Activated CD4-positive, alpha-beta T cell treated with anti-CD3 and anti-CD28 coated beads, Interleukin-2, amount 10 ng/mL, durations not matched to agents 7 days and 5 days (primary cell): ENCODE results near the gene ABI3BP. TPM values are rescaled to one million over a fixed set of nuclear protein-coding genes. Genes with fewer than 3 reads are reported as not detected.
A peak's percentile ranks its signal among the peaks of the same experiment; 100 is the strongest.

Source experiments
- CTCF ChIA-PET: fragments of 350-600 bp; sonication (Branson Sonifier 250); formaldehyde crosslinking; loops from one replicate; lab custom pipeline; 2021; ENCODE audit warnings: antibody characterized with exemption; lab: Charles Lee
- POLR2A ChIA-PET: fragments of 350-600 bp; sonication (Branson Sonifier 250); formaldehyde crosslinking; loops from one replicate; lab custom pipeline; 2021; ENCODE audit warnings: antibody characterized with exemption; lab: Charles Lee
- DNase-seq: peaks from one replicate; pipeline ENCODE4 v3.0.0-alpha.2; 2020
- H3K27ac Mint-ChIP-seq: one replicate; pipeline ENCODE4 v1.8.0; 2021; ENCODE audit warnings: mild to moderate bottlenecking, moderate library complexity, mixed read lengths
- H3K27me3 Mint-ChIP-seq: one replicate; pipeline ENCODE4 v1.8.0; 2021; ENCODE audit warnings: mixed read lengths
- H3K36me3 Mint-ChIP-seq: one replicate; pipeline ENCODE4 v1.8.0; 2021; ENCODE audit warnings: low read depth, mixed read lengths
- H3K4me1 Mint-ChIP-seq: one replicate; pipeline ENCODE4 v1.8.0; 2021; ENCODE audit warnings: mixed read lengths
- H3K4me3 Mint-ChIP-seq: one replicate; pipeline ENCODE4 v1.8.0; 2021; ENCODE audit warnings: mild to moderate bottlenecking, moderate library complexity, mixed read lengths
- H3K9me3 Mint-ChIP-seq: one replicate; pipeline ENCODE4 v1.8.0; 2021; ENCODE audit warnings: mixed read lengths
- total RNA-seq, 2 experiments: library from RNA; stranded (reverse); gene quantifications; one replicate each; pipeline ENCODE4 v1.2.3, GENCODE V29; 2021

The ABI3BP gene
- total RNA-seq, 2 experiments from 2014 or later = not detected

DNA sequence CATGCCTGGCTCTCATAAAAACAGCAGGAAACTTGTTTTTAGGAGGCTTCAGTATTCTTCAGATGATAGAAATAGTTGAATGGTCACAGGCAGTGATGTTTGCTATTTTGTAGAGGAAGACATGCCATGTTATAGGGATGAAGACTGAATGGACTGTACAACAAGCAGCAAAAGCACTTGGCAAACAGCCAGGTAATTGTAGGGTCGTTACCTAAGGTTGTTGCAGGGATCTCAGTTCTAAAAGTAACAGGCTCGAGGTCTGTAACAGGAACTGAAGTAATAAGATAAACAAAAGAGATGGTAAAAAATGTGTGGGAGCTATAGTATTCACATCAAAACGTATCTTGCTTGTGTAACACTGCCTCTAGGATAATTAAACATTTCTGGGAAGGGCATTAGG, 167.6 kb downstream of the ABI3BP start:
- Mint-ChIP-seq H3K27ac (no peak overlapping the region), H3K4me1 (no peaks in the 10 kb centered on the region), H3K4me3 (no peak overlapping the region), H3K27me3 (peaks cover 21% of the 10 kb centered on the region), H3K36me3 (no peaks in the 10 kb centered on the region), H3K9me3 (no peaks in the 10 kb centered on the region)
- ChIA-PET CTCF (no interaction called here), POLR2A (no interaction called here)
- DNase-seq = no peak

- ChIA-PET POLR2A (no interaction called here), CTCF (no interaction called here)
- no peak for DNase-seq
- peaks cover 32% of the 10 kb centered on the region for H3K27me3 Mint-ChIP-seq
- H3K27ac Mint-ChIP-seq = no peak overlapping the region
- H3K9me3 Mint-ChIP-seq = no peaks in the 10 kb centered on the region
- no peaks in the 10 kb centered on the region for H3K36me3 Mint-ChIP-seq
- no peaks in the 10 kb centered on the region for H3K4me1 Mint-ChIP-seq
- H3K4me3 Mint-ChIP-seq = no peak overlapping the region
Observed at GRCh38 chr3:100815583-100815982, 177.6 kb downstream of the ABI3BP start.

- H3K27ac Mint-ChIP-seq = no peak overlapping the region
- no peak overlapping the region for H3K4me3 Mint-ChIP-seq
- no peaks in the 10 kb centered on the region for H3K36me3 Mint-ChIP-seq
- ChIA-PET CTCF (interaction anchor here (0.7 kb wide), 1 partner anchor 326 kb away, joined by 3 read pairs; no protein-coding TSS in a partner anchor), POLR2A (no interaction called here)
- H3K4me1 Mint-ChIP-seq = no peaks in the 10 kb centered on the region
- no peak for DNase-seq
- H3K27me3 Mint-ChIP-seq = peaks cover 41% of the 10 kb centered on the region
- no peaks in the 10 kb centered on the region for H3K9me3 Mint-ChIP-seq
Observed at GRCh38 chr3:100813828-100814227, 179.4 kb downstream of the ABI3BP start.

GRCh38 chr3:100811779-100812507, 181.3 kb downstream of the ABI3BP start:
- no peaks in the 10 kb centered on the region for H3K9me3 Mint-ChIP-seq
- no peaks in the 10 kb centered on the region for H3K36me3 Mint-ChIP-seq
- POLR2A ChIA-PET = no interaction called here
- H3K27ac Mint-ChIP-seq = no peak overlapping the region
- peaks cover 40% of the 10 kb centered on the region for H3K27me3 Mint-ChIP-seq
- no peak for DNase-seq
- CTCF ChIA-PET = interaction anchor here (0.6 kb wide), 1 partner anchor 578 kb away, joined by 3 read pairs; no protein-coding TSS in a partner anchor
- no peaks in the 10 kb centered on the region for H3K4me1 Mint-ChIP-seq
- no peak overlapping the region for H3K4me3 Mint-ChIP-seq

GRCh38 chr3:100810671-100811070, 182.6 kb downstream of the ABI3BP start:
- H3K36me3 Mint-ChIP-seq = no peaks in the 10 kb centered on the region
- no peak overlapping the region for H3K4me3 Mint-ChIP-seq
- H3K9me3 Mint-ChIP-seq = no peaks in the 10 kb centered on the region

GRCh38 chr3:100804631-100805030, 188.6 kb downstream of the ABI3BP start:
- no peaks in the 10 kb centered on the region for H3K9me3 Mint-ChIP-seq
- no peak overlapping the region for H3K4me3 Mint-ChIP-seq
- peaks cover 31% of the 10 kb centered on the region for H3K27me3 Mint-ChIP-seq
- H3K4me1 Mint-ChIP-seq = no peaks in the 10 kb centered on the region
- DNase-seq = no peak
- no peak overlapping the region for H3K27ac Mint-ChIP-seq
- POLR2A ChIA-PET = no interaction called here
- no peaks in the 10 kb centered on the region for H3K36me3 Mint-ChIP-seq
- CTCF ChIA-PET = interaction anchor here (0.8 kb wide), 1 partner anchor 416 kb away, joined by 3 read pairs; no protein-coding TSS in a partner anchor

More at GRCh38 chr3:100810671-100811070, 182.6 kb downstream of the ABI3BP start:
- Mint-ChIP-seq H3K27me3 (peaks cover 36% of the 10 kb centered on the region), H3K4me1 (no peaks in the 10 kb centered on the region), H3K27ac (no peak overlapping the region)
- ChIA-PET CTCF (no interaction called here), POLR2A (no interaction called here)
- DNase-seq = no peak

GRCh38 chr3:100803711-100804110, 189.5 kb downstream of the ABI3BP start:
- Mint-ChIP-seq H3K27ac (no peak overlapping the region), H3K9me3 (no peaks in the 10 kb centered on the region), H3K27me3 (peaks cover 23% of the 10 kb centered on the region), H3K36me3 (no peaks in the 10 kb centered on the region), H3K4me1 (no peaks in the 10 kb centered on the region), H3K4me3 (no peak overlapping the region)
- CTCF ChIA-PET = no interaction called here
- POLR2A ChIA-PET = interaction anchor here (0.6 kb wide), 1 partner anchor 88 kb away, joined by 3 read pairs; no protein-coding TSS in a partner anchor
- DNase-seq = no peak

DNA sequence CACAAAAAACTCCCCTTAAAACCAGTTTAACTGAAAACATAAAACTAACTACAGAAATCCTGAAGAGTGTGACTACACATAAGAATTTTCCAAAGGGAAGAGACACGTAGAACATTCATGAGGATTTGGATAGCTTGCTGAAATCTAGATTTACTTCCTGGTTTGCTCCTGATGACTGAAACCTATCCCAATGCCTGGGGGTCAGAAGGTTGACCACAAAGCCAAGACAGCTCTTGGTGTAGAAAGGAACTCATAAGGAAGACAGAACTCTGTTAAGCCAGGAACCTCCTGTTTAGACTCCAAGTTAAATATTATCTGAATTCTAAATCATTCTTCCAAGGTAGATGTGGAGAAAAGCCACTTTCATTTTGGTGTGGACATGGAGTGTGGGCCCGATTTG, 191.1 kb downstream of the ABI3BP start:
- H3K4me1 Mint-ChIP-seq = no peaks in the 10 kb centered on the region
- H3K27me3 Mint-ChIP-seq = peaks cover 18% of the 10 kb centered on the region
- ChIA-PET POLR2A (no interaction called here), CTCF (no interaction called here)
- no peak for DNase-seq
- H3K4me3 Mint-ChIP-seq = no peak overlapping the region
- no peaks in the 10 kb centered on the region for H3K9me3 Mint-ChIP-seq
- H3K36me3 Mint-ChIP-seq = no peaks in the 10 kb centered on the region
- no peak overlapping the region for H3K27ac Mint-ChIP-seq

DNA sequence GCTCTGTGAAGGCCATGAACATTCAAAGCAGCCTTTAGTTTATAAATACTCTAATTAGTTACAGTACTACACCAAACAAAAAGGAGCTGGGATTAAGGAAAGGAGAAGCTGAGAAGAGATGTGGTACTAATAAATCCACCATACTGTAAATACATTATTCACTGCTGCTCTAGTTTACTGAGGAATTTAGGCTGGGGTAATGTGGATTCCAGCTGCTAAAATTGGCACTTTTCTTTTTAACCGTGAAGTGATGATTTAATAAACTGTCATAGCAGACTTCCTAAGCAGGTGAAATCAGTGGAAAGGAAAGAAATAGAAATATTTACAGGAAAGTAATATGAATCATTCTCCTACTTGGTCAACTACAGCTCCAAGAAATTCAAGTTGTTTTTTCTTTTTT, 195.2 kb downstream of the ABI3BP start:
- H3K9me3 Mint-ChIP-seq = no peaks in the 10 kb centered on the region
- H3K4me3 Mint-ChIP-seq = no peak overlapping the region
- no peak for DNase-seq
- H3K4me1 Mint-ChIP-seq = peaks cover 6% of the 10 kb centered on the region
- H3K27me3 Mint-ChIP-seq = peaks cover 2% of the 10 kb centered on the region
- ChIA-PET POLR2A (no interaction called here), CTCF (interaction anchor here (0.7 kb wide), 1 partner anchor 230 kb away, joined by 4 read pairs; no protein-coding TSS in a partner anchor)
- no peaks in the 10 kb centered on the region for H3K36me3 Mint-ChIP-seq
- H3K27ac Mint-ChIP-seq = no peak overlapping the region

DNA sequence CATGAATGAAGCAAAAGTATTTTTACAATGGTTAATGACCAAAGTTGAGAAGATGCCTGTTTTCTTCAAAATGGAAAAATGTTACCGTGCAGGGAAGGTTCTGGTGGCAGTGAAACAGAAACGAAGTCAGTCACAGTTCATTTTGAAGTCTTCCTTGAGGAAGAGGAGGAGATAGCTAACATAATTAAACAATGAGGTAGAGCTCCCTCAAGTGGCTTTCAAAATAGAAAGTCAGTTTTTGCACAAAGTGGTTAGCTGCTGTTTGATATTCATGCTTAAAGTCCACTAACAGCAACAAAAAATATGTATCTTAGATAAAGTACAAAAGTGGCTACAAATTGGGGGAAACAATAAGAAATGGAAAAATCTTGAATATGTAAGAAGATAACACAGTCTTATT, 196.7 kb downstream of the ABI3BP start:
- ChIA-PET CTCF (interaction anchor here (1.2 to 1.3 kb wide), 3 partner anchors 19 to 334 kb away, joined by 3 to 4 read pairs (median 3); no protein-coding TSS in a partner anchor), POLR2A (no interaction called here)
- no peaks in the 10 kb centered on the region for H3K9me3 Mint-ChIP-seq
- DNase-seq = no peak
- H3K27ac Mint-ChIP-seq = no peak overlapping the region
- H3K36me3 Mint-ChIP-seq = no peaks in the 10 kb centered on the region
- H3K4me3 Mint-ChIP-seq = peak overlapping the region; percentile 19
- peaks cover 6% of the 10 kb centered on the region for H3K4me1 Mint-ChIP-seq
- peaks cover 2% of the 10 kb centered on the region for H3K27me3 Mint-ChIP-seq

GRCh38 chr3:100789579-100789978, 203.6 kb downstream of the ABI3BP start:
- POLR2A ChIA-PET = no interaction called here
- Mint-ChIP-seq H3K27me3 (peaks cover 9% of the 10 kb centered on the region), H3K27ac (no peak overlapping the region), H3K4me1 (no peaks in the 10 kb centered on the region), H3K4me3 (no peak overlapping the region), H3K9me3 (peaks cover 5% of the 10 kb centered on the region), H3K36me3 (no peaks in the 10 kb centered on the region)
- no peak for DNase-seq
- CTCF ChIA-PET = no interaction called here

DNA sequence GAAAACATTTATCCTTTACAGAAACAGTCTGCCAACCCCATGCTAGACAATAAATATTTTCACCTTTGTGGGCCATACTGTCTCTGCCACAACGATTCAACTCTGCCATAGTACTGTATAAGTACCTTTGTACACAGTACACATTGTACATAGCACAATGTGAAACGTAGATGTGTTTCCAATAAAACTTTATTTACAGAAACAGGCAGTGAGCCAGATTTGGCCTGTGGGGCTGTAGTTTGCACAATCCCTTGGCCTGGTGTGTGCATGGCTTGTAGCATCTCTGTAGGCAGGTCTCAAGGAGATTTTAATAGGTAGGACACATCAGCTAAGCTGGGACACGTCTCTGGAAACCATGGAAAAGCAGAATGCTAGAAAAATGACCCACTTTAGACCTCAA, 209.6 kb downstream of the ABI3BP start:
- Mint-ChIP-seq H3K27ac (no peak overlapping the region), H3K4me1 (no peaks in the 10 kb centered on the region), H3K4me3 (no peak overlapping the region), H3K36me3 (no peaks in the 10 kb centered on the region), H3K9me3 (peaks cover 6% of the 10 kb centered on the region), H3K27me3 (peaks cover 5% of the 10 kb centered on the region)
- no peak for DNase-seq
- POLR2A ChIA-PET = no interaction called here
- CTCF ChIA-PET = no interaction called here

DNA sequence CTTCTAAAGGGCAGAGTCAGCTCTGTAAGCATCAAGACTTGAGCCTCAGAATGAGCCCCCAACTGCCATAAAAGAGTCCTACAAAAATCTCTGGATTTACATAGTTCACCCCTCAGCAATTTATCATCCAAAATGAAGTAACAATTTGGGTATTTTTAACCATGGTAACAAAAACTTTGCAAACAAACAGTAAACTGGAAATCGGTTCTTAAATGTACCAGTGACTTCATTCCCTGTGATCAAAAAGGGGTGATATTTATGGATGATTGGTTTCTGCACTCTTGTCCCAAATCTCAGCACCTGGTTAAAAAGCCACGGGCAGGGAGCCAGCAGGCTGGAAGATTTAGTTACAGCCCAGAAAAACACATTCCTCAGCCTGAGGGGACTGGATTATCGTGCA, 210.3 kb downstream of the ABI3BP start:
- Mint-ChIP-seq H3K36me3 (no peaks in the 10 kb centered on the region), H3K27ac (no peak overlapping the region), H3K4me1 (no peaks in the 10 kb centered on the region), H3K27me3 (peaks cover 5% of the 10 kb centered on the region), H3K4me3 (no peak overlapping the region), H3K9me3 (peaks cover 6% of the 10 kb centered on the region)
- CTCF ChIA-PET = no interaction called here
- POLR2A ChIA-PET = no interaction called here
- no peak for DNase-seq
